ENCODE measurements around the gene PPP2CA. TPM values are rescaled to one million over a fixed set of nuclear protein-coding genes. Genes with fewer than 3 reads are reported as not detected.

PPP2CA gene
- total and polyA plus RNA-seq, 10 donors = 23.5 to 175 (median 105) TPM

- no peaks in the 10 kb centered on the region for H3K27me3 ChIP-seq (replicated peaks in 1 of 7)
- peaks cover 26 to 70% (median 40%) of the 10 kb centered on the region in 6 donors for H3K4me1 ChIP-seq
- no peaks in the 10 kb centered on the region for H3K9me3 ChIP-seq
- H3K27ac ChIP-seq = peak overlapping the region in 5 of 8 donors; percentile 16 to 99 (median 97)
- no peak for DNase-seq
- H3K36me3 ChIP-seq = peaks cover 0 to 37% (median 33%) of the 10 kb centered on the region in 6 donors
- peak overlapping the region; percentile 72 to 97 (median 88) for H3K4me3 ChIP-seq
- TF ChIP-seq POLR2A (IDR thresholded peaks at IDR 0.05) = no peak
- TF ChIP-seq CTCF (IDR thresholded peaks at IDR 0.05 in 8 of 11, conservative IDR thresholded peaks at IDR 0.05 in 3 of 11) = no peak
- no peak for TF ChIP-seq POLR2AphosphoS5 (IDR thresholded peaks at IDR 0.05)
- WGBS, 5 donors = 30 to 35% (median 32%) methylated on average over 10 of the region's 10 CpGs
- intact Hi-C loops (cut with DNase I; ENCODE audit: low total_unique reads) = loop anchor here (10.0 kb wide), 1 partner anchor 560 kb away; the partner anchor contains the start of gene CAMLG
Measured at GRCh38 chr5:134174841-134175839, 50.7 kb downstream of the PPP2CA start.

DNA sequence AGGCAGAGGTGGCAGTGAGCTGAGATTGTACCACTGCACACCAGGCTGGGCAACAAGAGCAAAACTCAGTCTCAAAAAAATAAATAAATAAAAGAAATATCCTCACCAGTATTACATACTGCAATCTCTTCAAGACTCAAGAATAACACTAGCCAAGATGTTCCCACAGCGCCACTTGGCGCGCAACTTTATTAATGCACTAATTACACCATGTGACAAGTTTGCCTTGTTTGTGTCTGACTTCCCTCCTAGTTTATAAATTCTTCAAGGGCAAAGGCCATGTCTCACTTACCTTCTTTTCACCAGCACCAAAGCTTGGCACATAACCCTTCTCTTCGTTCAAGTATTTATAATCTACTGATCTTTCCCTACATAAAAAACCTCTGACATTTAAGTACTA lies 53.9 kb downstream of the PPP2CA start:
- Histone ChIP-seq H3K4me1 (peaks cover 23 to 91% (median 34%) of the 10 kb centered on the region in 6 donors), H3K27ac (no peak overlapping the region), H3K36me3 (peaks cover 0 to 69% (median 60%) of the 10 kb centered on the region in 6 donors), H3K27me3 (replicated peaks in 1 of 7) (no peaks in the 10 kb centered on the region), H3K9me3 (no peaks in the 10 kb centered on the region), H3K4me3 (no peak overlapping the region)
- WGBS, 5 donors = 97 to 99% (median 97%) methylated on average over 4 of the region's 4 CpGs
- DNase-seq = no peak
- TF ChIP-seq CTCF (IDR thresholded peaks at IDR 0.05 in 8 of 11, conservative IDR thresholded peaks at IDR 0.05 in 3 of 11) (no peak), POLR2AphosphoS5 (IDR thresholded peaks at IDR 0.05) (no peak), POLR2A (IDR thresholded peaks at IDR 0.05) (no peak)
- intact Hi-C loops (cut with DNase I; ENCODE audit: low total_unique reads) = loop anchor here (10.0 kb wide), 1 partner anchor 563 kb away; the partner anchor contains the start of gene CAMLG

DNA sequence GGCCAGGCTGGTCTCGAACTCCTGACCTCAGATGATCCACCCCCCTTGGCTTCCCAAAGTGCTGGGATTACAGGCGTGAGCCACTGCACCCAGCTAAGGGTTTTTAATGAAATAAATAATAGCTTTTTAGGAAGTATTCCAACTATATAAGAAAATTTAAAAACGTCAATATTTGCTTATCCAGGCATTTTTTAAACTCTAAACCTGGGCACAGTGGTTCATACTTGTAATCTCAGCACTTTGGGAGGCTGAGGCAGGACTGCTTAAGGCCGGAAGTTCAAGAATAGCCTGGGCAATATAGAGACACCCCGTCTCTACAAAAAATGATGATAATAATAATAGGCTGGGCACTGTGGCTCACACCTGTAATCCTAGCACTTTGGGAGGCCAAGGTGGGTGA lies 63.3 kb downstream of the PPP2CA start:
- Histone ChIP-seq H3K4me1 (peaks cover 0 to 28% (median 0%) of the 10 kb centered on the region in 6 donors), H3K27ac (no peak overlapping the region), H3K27me3 (replicated peaks in 1 of 7) (no peaks in the 10 kb centered on the region), H3K9me3 (peaks cover 0 to 6% (median 0%) of the 10 kb centered on the region in 8 donors), H3K36me3 (peaks cover 2 to 100% (median 85%) of the 10 kb centered on the region in 6 donors), H3K4me3 (no peak overlapping the region)
- 94 to 98% (median 96%) methylated on average over 5 of the region's 5 CpGs for WGBS, 5 donors
- intact Hi-C loops (cut with DNase I; ENCODE audit: low total_unique reads) = no loop called here
- TF ChIP-seq CTCF (IDR thresholded peaks at IDR 0.05 in 8 of 11, conservative IDR thresholded peaks at IDR 0.05 in 3 of 11) (no peak), POLR2A (IDR thresholded peaks at IDR 0.05) (no peak), POLR2AphosphoS5 (IDR thresholded peaks at IDR 0.05) (no peak)
- no peak for DNase-seq

All from spleen (tissue), 11 donors.